HG03025 (cell line): ENCODE results near the gene SYT14.
A peak's percentile ranks its signal among the peaks of the same experiment; 100 is the strongest.
"Not testable (repeated sequence)": the region's sequence is repeated elsewhere in the genome, so short reads cannot be mapped to it uniquely, and the experiment has no call there.

Experiments used
- ATAC-seq: cut with Tn5 transposase; IDR thresholded peaks from one replicate; pipeline ENCODE4 v1.9.1; 2021; ENCODE audit warnings: mild to moderate bottlenecking, moderate library complexity; ENCODE audit not compliant: unreplicated experiment, low FRiP score

The SYT14 gene

GRCh38 chr1:209937996-209938959, at the start of gene SYT14:
Gene SYT14 (plus strand): TSS chr1:209938217. CDS start chr1:209938265, 48 bp downstream.
- peak; percentile 4 for ATAC-seq

- ATAC-seq, result not testable (repeated sequence)
These were observed 49.5 kb upstream of the SYT14 start for GRCh38 chr1:209888291-209889076.

DNA sequence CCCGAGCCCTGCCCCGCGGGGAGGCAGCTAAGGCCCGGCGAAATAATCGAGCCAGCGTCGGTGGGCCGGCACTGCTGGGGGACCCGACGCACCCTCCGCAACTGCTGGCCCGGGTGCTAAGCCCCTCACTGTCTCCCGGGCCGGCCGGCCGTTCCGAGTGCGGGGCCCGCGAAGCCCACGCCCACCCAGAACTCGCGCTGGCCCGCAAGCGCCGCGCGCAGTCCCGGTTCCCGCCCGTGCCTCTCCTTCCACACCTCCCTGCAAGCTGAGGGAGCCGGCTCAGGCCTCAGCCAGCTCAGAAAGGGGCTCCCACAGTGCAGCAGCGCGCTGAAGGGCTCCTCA, 49.0 kb upstream of the SYT14 start:
- no peak for ATAC-seq

DNA sequence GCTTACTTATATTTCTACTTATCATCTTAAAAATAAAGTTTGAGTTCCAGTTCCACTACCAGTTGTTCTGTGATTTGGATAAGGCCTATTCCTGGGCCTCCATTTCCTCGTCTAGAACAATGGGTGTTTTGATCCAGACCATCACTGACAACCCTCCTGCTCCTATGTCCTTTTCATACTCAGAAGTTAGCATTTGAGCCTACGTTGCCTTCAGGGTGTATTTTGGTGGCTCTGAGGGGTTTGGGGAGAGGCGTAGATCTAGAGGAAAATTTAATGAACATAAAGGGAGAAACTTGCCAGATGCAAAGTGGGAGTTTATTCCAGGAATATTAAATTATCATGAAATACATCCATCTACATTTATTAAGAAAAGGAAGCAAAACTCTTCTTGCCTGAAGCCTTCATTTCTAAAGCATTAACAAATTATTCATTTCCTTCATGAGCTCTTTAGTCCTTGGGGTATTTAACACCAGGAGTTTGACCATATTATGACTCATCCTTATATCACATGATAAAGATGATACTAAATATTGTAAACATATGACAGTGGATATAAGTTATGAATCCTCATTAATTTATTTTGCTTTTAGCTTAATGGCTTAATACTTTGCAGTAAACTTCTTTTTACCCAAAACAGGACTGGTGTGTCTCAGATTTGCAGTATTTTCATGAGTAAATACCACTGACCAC, 47.2 kb upstream of the SYT14 start:
- ATAC-seq, result no peak

DNA sequence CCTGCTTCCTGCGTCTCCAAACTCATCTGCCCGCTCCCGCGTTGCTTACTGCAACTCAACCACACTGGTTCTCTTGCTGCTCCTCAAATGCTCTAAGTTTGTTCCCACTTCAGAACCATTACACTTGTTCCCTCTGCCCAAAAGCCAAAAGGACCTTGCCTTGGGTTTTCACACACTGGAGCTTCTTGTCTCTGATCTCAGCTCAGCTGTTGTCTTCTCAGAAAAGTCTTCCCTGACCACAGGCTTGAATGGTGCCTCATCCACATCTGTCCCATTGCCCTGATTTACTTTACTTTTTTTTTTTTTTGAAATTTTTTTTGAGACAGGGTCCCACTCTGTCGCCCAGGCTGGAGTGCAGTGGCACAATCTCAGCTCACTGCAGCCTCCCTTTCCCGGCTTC, 44.3 kb upstream of the SYT14 start:
- ATAC-seq, result no peak

- ATAC-seq, result no peak
These were observed 42.3 kb upstream of the SYT14 start for GRCh38 chr1:209895709-209896108.

- no peak for ATAC-seq
These were observed 41.7 kb upstream of the SYT14 start for GRCh38 chr1:209896346-209896745.

GRCh38 chr1:209898271-209898670, 39.7 kb upstream of the SYT14 start:
- ATAC-seq, result not testable (repeated sequence)

- ATAC-seq, result not testable (repeated sequence)
These were observed 39.2 kb upstream of the SYT14 start for GRCh38 chr1:209898851-209899250.

- no peak for ATAC-seq
These were observed 38.1 kb upstream of the SYT14 start for GRCh38 chr1:209899948-209900347.

GRCh38 chr1:209900734-209901133, 37.3 kb upstream of the SYT14 start:
- no peak for ATAC-seq

GRCh38 chr1:209901211-209901610, 36.8 kb upstream of the SYT14 start:
- no peak for ATAC-seq

- ATAC-seq, result not testable (repeated sequence)
These were observed 33.2 kb upstream of the SYT14 start for GRCh38 chr1:209904774-209905173.

DNA sequence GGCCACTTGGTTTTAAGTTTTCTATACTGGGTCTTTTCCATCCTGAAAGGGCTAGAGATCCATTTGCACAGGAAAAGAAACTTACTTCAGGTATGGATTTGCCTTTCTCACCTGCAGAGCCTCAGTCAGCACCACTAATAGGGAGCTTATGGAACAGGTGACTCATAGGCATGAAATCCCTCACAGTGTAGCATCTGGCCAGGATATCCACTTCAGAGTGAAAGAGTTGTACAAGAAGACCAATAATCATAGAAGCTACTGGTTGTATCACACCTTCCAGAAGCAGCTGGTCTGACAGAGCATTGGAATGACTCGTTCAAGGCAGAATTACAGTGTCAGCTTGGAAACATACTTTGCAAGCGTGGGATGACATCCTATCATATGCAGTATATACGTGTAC, 26.3 kb upstream of the SYT14 start:
- no peak for ATAC-seq

- ATAC-seq, result no peak
These were observed 25.7 kb upstream of the SYT14 start for GRCh38 chr1:209912306-209912705.

- ATAC-seq, result not testable (repeated sequence)
These were observed 18.4 kb upstream of the SYT14 start for GRCh38 chr1:209919637-209920036.

- no peak for ATAC-seq
These were observed 17.2 kb upstream of the SYT14 start for GRCh38 chr1:209920844-209921243.

- ATAC-seq, result no peak
These were observed 13.6 kb upstream of the SYT14 start for GRCh38 chr1:209924390-209924789.

DNA sequence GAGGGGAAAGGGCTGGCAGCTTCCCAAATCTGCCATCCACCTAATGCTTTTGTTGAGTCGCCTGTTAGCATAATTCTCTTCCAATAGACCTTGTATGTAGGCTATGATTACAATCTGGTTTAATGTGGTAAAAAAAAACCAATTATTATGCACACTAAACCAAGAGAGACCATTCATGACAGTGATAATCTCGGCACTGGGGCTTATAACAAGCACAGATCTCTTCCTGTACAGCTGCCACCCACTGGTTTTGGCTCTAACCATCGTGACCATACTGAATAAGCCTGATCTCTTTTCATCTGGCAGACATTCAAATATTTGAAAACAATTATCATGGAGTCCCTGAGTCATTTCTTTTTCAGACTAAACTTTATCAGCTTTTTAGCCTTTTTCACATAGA, 12.0 kb upstream of the SYT14 start:
- no peak for ATAC-seq

DNA sequence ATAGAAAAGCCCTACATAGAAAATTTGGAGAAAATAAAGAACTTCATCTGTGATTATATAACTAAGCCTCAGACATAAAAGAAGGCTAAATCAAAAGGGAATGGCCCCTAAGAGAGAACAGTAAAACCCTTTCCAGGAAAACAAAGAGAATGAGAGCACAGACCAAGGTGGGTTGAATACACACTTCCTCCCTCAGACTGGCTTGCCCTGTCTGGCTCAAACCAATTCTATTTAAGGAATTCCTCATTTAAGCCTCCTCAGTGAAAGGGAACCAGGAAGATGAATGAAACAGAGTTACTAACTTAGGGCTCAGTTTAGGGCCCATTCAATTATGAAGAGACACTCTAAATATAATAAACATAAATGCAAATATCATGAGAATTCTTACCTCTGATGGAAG, 10.6 kb upstream of the SYT14 start:
- ATAC-seq, result no peak

DNA sequence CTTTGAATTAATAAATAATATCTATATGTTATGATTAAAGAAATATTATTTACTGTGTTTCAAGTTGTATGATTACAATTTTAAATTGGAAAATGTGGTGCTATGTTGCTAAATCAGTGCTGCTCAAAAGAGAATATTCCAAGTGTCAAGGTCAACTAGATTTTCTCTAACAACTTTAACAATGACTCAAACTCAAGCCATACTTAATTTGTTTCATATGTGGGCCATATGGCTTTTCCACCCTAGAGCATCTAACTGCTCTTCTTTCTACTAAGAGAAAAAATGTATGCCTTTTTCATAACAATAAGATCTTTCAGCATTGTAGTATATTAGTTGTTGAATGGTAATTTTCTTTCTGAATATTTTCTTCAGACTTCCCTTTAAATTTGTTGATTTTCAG, 8.3 kb upstream of the SYT14 start:
- no peak for ATAC-seq
